ENCODE data around the gene RPS6KC1. TPM values are rescaled to one million over a fixed set of nuclear protein-coding genes. Genes with fewer than 3 reads are reported as not detected.

RPS6KC1 gene
- total RNA-seq, 2 donors from 2014 or later: 9.2 to 10.1 TPM

GRCh38 chr1:213276236-213276635 lies 225.2 kb downstream of the RPS6KC1 start:
- TF ChIP-seq CTCF (IDR thresholded peaks at IDR 0.05): no peak
- DNase-seq (ENCODE audit: low spot score): no peak

DNA sequence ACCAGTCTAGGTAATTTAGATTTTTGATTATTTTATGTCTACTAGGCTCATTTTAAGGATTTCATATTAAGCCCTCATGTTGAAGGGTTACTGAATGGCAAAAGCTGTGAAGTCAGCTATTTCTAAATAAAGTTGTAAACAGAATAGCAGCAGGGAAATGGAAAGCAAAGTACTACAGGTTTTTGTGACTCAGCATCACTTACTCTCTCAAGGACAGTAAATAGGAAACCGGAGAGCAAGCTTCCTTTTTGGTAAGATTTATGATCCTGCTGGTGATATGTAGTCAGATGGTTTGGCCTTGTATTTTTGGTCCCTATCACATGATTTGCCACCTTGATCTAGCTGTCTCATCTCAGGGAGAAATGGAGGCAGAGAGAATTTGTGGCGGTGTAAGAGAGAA lies 226.0 kb downstream of the RPS6KC1 start:
- Histone ChIP-seq H3K27ac (no peak overlapping the region), H3K9me3 (no peaks in the 10 kb centered on the region), H3K4me3 (no peak overlapping the region), H3K27me3 (no peaks in the 10 kb centered on the region), H3K4me1 (no peaks in the 10 kb centered on the region), H3K36me3 (peaks cover 18% of the 10 kb centered on the region)
- DNase-seq (ENCODE audit: low spot score): no peak
- TF ChIP-seq CTCF (IDR thresholded peaks at IDR 0.05): no peak

More at GRCh38 chr1:213276236-213276635, 225.2 kb downstream of the RPS6KC1 start:
- Histone ChIP-seq H3K36me3 (peaks cover 18% of the 10 kb centered on the region), H3K9me3 (no peaks in the 10 kb centered on the region), H3K4me1 (no peaks in the 10 kb centered on the region), H3K27ac (no peak overlapping the region), H3K4me3 (no peak overlapping the region), H3K27me3 (no peaks in the 10 kb centered on the region)

DNA sequence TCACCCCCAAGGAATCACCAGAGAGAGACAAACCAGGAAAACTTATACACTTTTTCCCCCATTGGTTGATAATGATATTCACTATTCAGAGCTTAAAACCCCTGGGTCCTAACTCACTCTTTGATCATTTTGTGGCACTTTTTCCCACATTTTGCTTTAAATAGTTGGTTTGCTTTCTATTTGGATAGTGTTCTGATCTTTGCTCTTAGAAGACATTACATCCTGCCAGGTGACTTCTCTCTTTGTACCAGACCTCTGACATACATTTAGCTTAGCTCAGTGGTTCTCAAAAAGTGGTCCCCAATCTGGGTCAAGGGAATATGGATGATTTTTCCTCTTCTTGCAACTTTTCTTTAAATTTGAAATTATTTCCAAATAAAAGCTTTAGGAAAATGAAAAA lies 228.4 kb downstream of the RPS6KC1 start:
- H3K27me3 ChIP-seq: no peaks in the 10 kb centered on the region
- H3K27ac ChIP-seq: no peak overlapping the region
- H3K36me3 ChIP-seq: no peaks in the 10 kb centered on the region
- no peaks in the 10 kb centered on the region for H3K9me3 ChIP-seq
- no peaks in the 10 kb centered on the region for H3K4me1 ChIP-seq
- no peak overlapping the region for H3K4me3 ChIP-seq
- TF ChIP-seq CTCF (IDR thresholded peaks at IDR 0.05): no peak
- DNase-seq (ENCODE audit: low spot score): no peak

DNA sequence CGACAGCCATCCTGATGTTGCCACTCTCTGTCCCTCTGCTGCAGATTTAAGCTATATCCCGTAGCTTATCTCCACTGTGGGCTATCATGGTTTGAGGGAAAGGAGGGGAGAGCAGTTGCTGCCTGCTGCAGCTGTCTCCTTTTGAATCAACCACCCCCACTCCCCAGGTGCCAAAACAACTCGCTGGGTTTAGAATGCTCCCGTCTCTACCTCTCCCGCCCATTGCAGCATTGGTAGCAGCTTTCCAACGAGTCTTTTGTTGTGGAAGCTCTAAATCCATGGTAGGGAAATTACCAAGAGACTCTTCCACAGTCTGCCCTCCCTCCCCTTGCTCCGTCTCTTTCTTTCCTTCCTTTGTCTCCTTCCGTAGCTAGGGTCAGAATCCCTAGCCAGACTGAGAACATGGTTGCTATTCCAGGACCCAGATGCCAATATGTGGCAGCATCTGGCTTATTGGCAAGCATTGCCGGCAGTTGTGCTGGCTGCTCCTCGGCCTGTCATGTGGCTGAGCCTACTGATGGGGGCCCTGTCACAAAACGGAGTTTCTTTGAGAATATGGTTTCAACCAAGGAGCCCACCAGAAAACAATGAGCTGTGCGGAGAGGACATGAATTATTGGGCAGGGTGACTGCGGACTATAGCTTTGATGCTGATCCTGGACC lies 230.7 kb downstream of the RPS6KC1 start:
- Histone ChIP-seq H3K4me1 (no peaks in the 10 kb centered on the region), H3K27me3 (no peaks in the 10 kb centered on the region), H3K27ac (no peak overlapping the region), H3K9me3 (no peaks in the 10 kb centered on the region), H3K4me3 (no peak overlapping the region), H3K36me3 (no peaks in the 10 kb centered on the region)
- DNase-seq (ENCODE audit: low spot score): no peak
- no peak for TF ChIP-seq CTCF (IDR thresholded peaks at IDR 0.05)

DNA sequence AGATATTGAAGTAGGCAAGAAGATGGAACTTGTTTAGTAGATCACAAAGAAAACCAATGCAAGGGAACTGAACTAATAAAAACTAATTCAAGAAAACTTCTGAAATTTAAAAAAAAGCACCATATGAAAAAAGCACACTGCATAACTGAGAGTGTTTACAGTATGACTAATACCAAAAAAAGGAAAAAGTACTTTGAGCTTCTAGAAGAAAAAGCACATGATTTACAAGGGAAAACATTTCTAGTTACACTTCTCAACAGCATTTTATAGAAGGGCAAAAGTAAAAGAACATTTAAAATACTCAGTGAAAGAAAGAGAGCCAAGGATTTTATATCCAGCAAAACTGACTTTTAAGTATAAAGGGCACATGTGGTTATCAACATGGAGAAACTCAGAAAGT lies 233.6 kb downstream of the RPS6KC1 start:
- H3K27me3 ChIP-seq: no peaks in the 10 kb centered on the region
- no peaks in the 10 kb centered on the region for H3K9me3 ChIP-seq
- H3K36me3 ChIP-seq: no peaks in the 10 kb centered on the region
- H3K27ac ChIP-seq: no peak overlapping the region
- no peak for DNase-seq (ENCODE audit: low spot score)
- no peaks in the 10 kb centered on the region for H3K4me1 ChIP-seq
- H3K4me3 ChIP-seq: no peak overlapping the region
- TF ChIP-seq CTCF (IDR thresholded peaks at IDR 0.05): no peak

DNA sequence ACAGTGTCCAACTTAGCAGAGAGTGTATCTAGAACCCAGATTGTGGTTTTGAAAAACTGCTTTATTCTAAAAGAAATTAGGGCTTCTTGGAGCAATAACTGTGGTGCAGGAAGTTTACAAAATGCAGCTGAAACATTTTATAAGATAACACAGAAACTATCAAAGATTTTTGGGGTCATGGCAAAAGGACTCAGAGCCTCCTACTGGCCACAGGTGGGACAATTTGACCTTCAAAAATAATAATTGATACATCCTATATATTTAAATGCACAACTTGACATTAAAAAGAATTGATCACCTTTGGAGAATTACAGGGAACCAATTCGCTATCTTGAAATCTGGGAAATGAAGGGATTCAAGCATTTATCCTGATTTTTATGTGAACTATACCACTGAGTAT lies 235.2 kb downstream of the RPS6KC1 start:
- no peaks in the 10 kb centered on the region for H3K4me1 ChIP-seq
- H3K4me3 ChIP-seq: no peak overlapping the region
- H3K36me3 ChIP-seq: no peaks in the 10 kb centered on the region
- no peaks in the 10 kb centered on the region for H3K9me3 ChIP-seq
- H3K27me3 ChIP-seq: no peaks in the 10 kb centered on the region
- no peak overlapping the region for H3K27ac ChIP-seq
- TF ChIP-seq CTCF (IDR thresholded peaks at IDR 0.05): no peak
- no peak for DNase-seq (ENCODE audit: low spot score)
